Ovary (tissue), 9 donors: ENCODE results near the gene DNER. TPM values are rescaled to one million over a fixed set of nuclear protein-coding genes. Genes with fewer than 3 reads are reported as not detected.

Source experiments
- DNase-seq, 5 donors: peaks; one replicate each; pipeline ENCODE4 v3.0.0-alpha.2; 2019 to 2020
- H3K27ac ChIP-seq, 2 donors: fragments of 200-600 bp; one replicate each; pipeline versions ENCODE4 v1.5.1 to v1.8.0; 2019 to 2022
- H3K27me3 ChIP-seq: fragments of 200-600 bp; one replicate; pipeline ENCODE4 v1.8.0; 2022
- H3K36me3 ChIP-seq: fragments of 200-600 bp; sonication (generic); one replicate; pipeline ENCODE4 v1.5.1; 2019
- H3K4me1 ChIP-seq: one replicate; pipeline ENCODE4 v1.8.1; 2013; ENCODE audit warnings: mild to moderate bottlenecking, moderate library complexity; ENCODE audit not compliant: insufficient read depth
- H3K4me3 ChIP-seq: fragments of 200-600 bp; sonication (generic); one replicate; pipeline ENCODE4 v1.5.1; 2017
- H3K9me3 ChIP-seq, 2 donors: fragments of 200-600 bp in 1 of 2; sonication (generic) in 1 of 2; one replicate each; pipeline versions ENCODE4 v1.5.1 to v1.8.1; 2013 to 2019; ENCODE audit warnings: mild to moderate bottlenecking in 1 of 2, moderate library complexity in 1 of 2
- EP300 ChIP-seq: sonication (generic); formaldehyde crosslinking; IDR thresholded peaks from one replicate; pipeline ENCODE4 v1.6.1; 2017; ENCODE audit warnings: antibody characterized with exemption
- POLR2A ChIP-seq: fragments of 450-650 bp; IDR thresholded peaks from one replicate; pipeline ENCODE4 v1.6.1; 2017; ENCODE audit warnings: antibody characterized with exemption, mild to moderate bottlenecking, moderate library complexity
- WGBS, 3 donors: extraction: QIAGEN DNeasy Blood & Tissue Kit in 1 of 3; methylation state at CpG; one replicate each; pipeline versions ENCODE4 v1.1.5 to v1.1.7; 2013 to 2017; 5-methylcytosine and 5-hydroxymethylcytosine counted together
- intact Hi-C, 4 donors: fragments of 100-400 bp; cut with DNase I; formaldehyde crosslinking; loops; one replicate each; pipeline versions ENCODE4 v1.11.0 to v1.15.1; 2022 to 2023
- polyA plus RNA-seq, 2 donors: library from polyadenylated mRNA; stranded (reverse); fragments of 200-250 nt in 1 of 2; fragments of 350-450 nt in 1 of 2; fragmentation: Illumina TruSeq in 1 of 2; extraction: RNeasy Lipid Tissue Mini Kit (QIAGEN cat#74804) in 1 of 2; gene quantifications; one replicate each; pipeline ENCODE4 v1.2.3, GENCODE V29; 2013 to 2014
- total RNA-seq, 7 donors: library from RNA; depleted of rRNA in 2 of 7; stranded (reverse); fragments of >200 nt in 2 of 7; fragmentation: NEBNext Ultra II Directional in 3 of 7; extraction: Animal tissue kit (Norgen Biotek cat#: 25700) in 3 of 7; gene quantifications; one replicate each; pipeline versions ENCODE4 v1.1.0 to v1.2.4, GENCODE V29; 2016 to 2023
- TF ChIP-seq, protein P1 (sequence below), 3 donors: fragments of 450-650 bp in 2 of 3; fragments of 200-600 bp in 1 of 3; IDR thresholded peaks; one replicate each; pipeline versions ENCODE4 v1.5.1 to v1.8.0; 2016 to 2022; ENCODE audit warnings: antibody characterized with exemption in 3 of 3, mild to moderate bottlenecking in 1 of 3
- donor health status: DM: no; HTN: no; CAD: no; lungs with moderate emphysema.
- donor health status: DM: no; HTN: no; CAD: no.
- donor health status: Bipolar disorder and iron deficiency.
- donor health status: DM: yes; HTN: yes; CAD: no.
- donor health status: DM: no; HTN: no; CAD: no.
- donor health status: DM: yes; HTN: yes; CAD: no.

DNER gene
- total and polyA plus RNA-seq, 9 donors: 0.17 to 2.7 (median 1.2) TPM; not detected in 1

DNA sequence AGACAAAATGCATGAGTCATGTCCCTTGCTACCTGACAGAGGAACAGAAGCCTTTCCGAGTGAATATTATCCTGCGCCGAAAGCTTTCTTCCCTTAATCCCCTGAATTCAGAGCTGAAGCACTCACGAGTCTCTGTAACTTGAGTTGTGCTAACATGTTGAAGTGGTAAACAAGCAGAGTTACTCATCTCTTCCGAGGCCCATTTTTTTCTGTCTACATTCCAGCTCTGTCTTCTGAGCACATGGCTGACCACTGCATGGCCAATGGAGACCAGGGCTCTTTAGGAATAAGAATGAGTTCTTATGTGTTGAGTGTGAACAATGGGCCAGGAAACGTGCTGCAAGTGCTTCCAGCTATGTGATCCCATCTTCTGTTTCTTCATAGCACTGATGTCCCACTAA is 370.2 kb downstream of the DNER start:
- H3K9me3 ChIP-seq: no peaks in the 10 kb centered on the region
- TF ChIP-seq EP300 (no peak), POLR2A (no peak)
- TF ChIP-seq, protein P1, sequence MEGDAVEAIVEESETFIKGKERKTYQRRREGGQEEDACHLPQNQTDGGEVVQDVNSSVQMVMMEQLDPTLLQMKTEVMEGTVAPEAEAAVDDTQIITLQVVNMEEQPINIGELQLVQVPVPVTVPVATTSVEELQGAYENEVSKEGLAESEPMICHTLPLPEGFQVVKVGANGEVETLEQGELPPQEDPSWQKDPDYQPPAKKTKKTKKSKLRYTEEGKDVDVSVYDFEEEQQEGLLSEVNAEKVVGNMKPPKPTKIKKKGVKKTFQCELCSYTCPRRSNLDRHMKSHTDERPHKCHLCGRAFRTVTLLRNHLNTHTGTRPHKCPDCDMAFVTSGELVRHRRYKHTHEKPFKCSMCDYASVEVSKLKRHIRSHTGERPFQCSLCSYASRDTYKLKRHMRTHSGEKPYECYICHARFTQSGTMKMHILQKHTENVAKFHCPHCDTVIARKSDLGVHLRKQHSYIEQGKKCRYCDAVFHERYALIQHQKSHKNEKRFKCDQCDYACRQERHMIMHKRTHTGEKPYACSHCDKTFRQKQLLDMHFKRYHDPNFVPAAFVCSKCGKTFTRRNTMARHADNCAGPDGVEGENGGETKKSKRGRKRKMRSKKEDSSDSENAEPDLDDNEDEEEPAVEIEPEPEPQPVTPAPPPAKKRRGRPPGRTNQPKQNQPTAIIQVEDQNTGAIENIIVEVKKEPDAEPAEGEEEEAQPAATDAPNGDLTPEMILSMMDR (IDR thresholded peaks at IDR 0.05): no peak
- H3K27ac ChIP-seq: no peak overlapping the region
- H3K36me3 ChIP-seq: no peaks in the 10 kb centered on the region
- no peak for DNase-seq
- H3K27me3 ChIP-seq: no peaks in the 10 kb centered on the region
- 72 to 88% (median 76%) methylated on average over 6 of the region's 6 CpGs for WGBS, 3 donors
- H3K4me1 ChIP-seq: no peaks in the 10 kb centered on the region
- intact Hi-C loops: loop anchor here in 2 of 4 donors (5.0 to 10.0 kb wide), 2 partner anchors 241 to 243 kb away; no protein-coding TSS in a partner anchor
- no peak overlapping the region for H3K4me3 ChIP-seq

DNA sequence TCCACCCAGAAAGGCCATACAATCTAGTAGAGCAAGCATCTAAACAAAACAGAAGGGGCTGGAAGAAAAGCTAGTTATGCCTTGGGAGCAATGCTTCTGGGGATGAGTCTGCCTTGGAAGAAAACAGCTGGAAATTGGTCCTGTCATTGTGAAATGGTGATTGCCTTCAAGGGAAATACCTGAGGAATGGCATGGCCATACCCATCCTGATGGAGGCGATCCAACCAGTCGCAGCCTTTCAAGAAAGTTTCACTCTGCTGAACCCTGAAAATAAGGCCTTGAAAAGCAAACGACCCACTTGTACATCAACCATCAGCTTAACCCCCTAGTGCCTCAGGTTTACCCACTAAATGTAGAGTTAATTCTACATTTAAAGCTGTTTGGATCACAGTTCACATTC is 370.7 kb downstream of the DNER start:
- intact Hi-C loops: loop anchor here in 2 of 4 donors (5.0 to 10.0 kb wide), 2 partner anchors 241 to 244 kb away; no protein-coding TSS in a partner anchor

DNA sequence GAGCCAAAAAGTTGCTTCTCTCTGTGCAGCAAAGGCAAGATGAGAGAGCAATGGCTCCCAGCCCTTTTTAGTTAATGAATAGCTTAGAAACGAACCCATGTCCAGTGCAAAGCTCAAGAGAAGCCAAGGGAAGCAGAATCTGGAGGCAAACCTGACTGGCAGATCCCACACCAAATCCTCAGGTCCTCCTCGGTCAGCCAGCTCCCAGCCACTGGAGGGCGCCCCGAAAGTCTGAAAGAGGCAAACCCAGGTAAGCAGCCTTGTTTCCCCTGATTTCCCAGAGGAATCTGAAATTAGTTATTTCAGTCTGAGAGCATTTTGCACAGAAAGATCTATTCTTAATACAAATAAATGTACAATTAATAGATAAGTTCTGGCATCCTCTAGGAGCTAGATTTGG is 372.0 kb downstream of the DNER start:
- H3K27ac ChIP-seq: no peak overlapping the region
- no peaks in the 10 kb centered on the region for H3K4me1 ChIP-seq
- no peaks in the 10 kb centered on the region for H3K9me3 ChIP-seq
- WGBS, 3 donors: 54 to 60% (median 54%) methylated on average over 4 of the region's 4 CpGs
- no peaks in the 10 kb centered on the region for H3K27me3 ChIP-seq
- no peak overlapping the region for H3K4me3 ChIP-seq
- no peaks in the 10 kb centered on the region for H3K36me3 ChIP-seq
- no peak for TF ChIP-seq EP300
- TF ChIP-seq, protein P1 (IDR thresholded peaks at IDR 0.05): peak in 2 of 3 donors; percentile 9 to 30
- DNase-seq: peak; percentile 57 to 77 (median 66)
- intact Hi-C loops: loop anchor here in 2 of 4 donors (5.0 to 10.0 kb wide), 2 partner anchors 242 to 245 kb away; no protein-coding TSS in a partner anchor

More for the DNA sequence above, 370.7 kb downstream of the DNER start:
- Histone ChIP-seq H3K4me1 (no peaks in the 10 kb centered on the region), H3K27ac (no peak overlapping the region), H3K36me3 (no peaks in the 10 kb centered on the region), H3K27me3 (no peaks in the 10 kb centered on the region), H3K4me3 (no peak overlapping the region), H3K9me3 (no peaks in the 10 kb centered on the region)
- TF ChIP-seq, protein P1 (IDR thresholded peaks at IDR 0.05): no peak
- no peak for TF ChIP-seq POLR2A
- no peak for TF ChIP-seq EP300
- DNase-seq: no peak
- 77 to 86% (median 82%) methylated on average over 3 of the region's 3 CpGs for WGBS, 3 donors

DNA sequence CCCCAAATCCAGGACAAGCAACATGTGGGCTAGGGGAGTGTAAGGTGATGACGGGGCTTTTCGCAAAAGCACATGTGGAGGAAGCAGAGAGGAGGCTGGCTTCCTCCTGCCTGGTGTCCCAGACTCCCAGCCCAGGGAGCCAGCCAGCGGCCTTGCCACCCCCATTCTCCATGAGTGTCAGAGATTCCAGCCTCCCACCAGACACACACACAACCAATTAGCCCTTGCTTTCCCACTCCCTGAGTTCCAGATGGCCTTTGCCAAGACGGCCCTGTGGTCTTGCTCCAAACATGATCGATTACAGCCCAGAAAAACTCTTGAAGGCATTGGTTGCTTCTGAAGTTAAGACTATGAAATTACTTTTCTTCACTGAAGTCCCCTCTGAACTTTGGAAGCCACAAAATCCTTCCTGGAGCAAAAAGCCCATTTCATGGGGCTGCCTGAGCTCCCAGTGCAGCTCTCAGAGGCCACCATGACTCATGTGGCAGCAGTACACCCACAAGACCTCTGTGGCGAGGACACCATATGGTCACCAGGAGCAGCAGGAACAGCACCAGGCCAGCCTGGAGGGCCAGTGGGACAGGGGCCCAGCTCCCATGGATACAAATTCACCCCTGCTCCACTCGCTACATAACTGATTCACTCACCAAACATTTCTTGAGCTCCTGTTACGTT is 374.1 kb downstream of the DNER start:
- intact Hi-C loops: loop anchor here in 2 of 4 donors (5.0 to 10.0 kb wide), 2 partner anchors 245 to 247 kb away; no protein-coding TSS in a partner anchor
- Histone ChIP-seq H3K4me3 (no peak overlapping the region), H3K9me3 (no peaks in the 10 kb centered on the region), H3K27ac (no peak overlapping the region), H3K4me1 (no peaks in the 10 kb centered on the region), H3K36me3 (no peaks in the 10 kb centered on the region), H3K27me3 (no peaks in the 10 kb centered on the region)
- no peak for DNase-seq
- WGBS, 3 donors: 91 to 94% (median 92%) methylated on average over 8 of the region's 8 CpGs
- TF ChIP-seq EP300 (no peak), POLR2A (no peak)
- TF ChIP-seq, protein P1 (IDR thresholded peaks at IDR 0.05): no peak
